Measurements from ENCODE around the gene TEAD3.

- TF ChIP-seq POLR2A (IDR thresholded peaks at IDR 0.05), result no peak
- no peak for TF ChIP-seq CTCF (IDR thresholded peaks at IDR 0.05)
Measured at GRCh38 chr6:35484921-35485392, 11.9 kb downstream of the TEAD3 start.
